ENCODE data around the gene CELF4. TPM values are rescaled to one million over a fixed set of nuclear protein-coding genes. Genes with fewer than 3 reads are reported as not detected.

Gene CELF4
- total and polyA plus RNA-seq, 10 of the 15 experiments (the other 5 are each of a cell fraction or from before 2014, with no cell fraction given) = 0.03 to 0.32 TPM; not detected in 8

DNA sequence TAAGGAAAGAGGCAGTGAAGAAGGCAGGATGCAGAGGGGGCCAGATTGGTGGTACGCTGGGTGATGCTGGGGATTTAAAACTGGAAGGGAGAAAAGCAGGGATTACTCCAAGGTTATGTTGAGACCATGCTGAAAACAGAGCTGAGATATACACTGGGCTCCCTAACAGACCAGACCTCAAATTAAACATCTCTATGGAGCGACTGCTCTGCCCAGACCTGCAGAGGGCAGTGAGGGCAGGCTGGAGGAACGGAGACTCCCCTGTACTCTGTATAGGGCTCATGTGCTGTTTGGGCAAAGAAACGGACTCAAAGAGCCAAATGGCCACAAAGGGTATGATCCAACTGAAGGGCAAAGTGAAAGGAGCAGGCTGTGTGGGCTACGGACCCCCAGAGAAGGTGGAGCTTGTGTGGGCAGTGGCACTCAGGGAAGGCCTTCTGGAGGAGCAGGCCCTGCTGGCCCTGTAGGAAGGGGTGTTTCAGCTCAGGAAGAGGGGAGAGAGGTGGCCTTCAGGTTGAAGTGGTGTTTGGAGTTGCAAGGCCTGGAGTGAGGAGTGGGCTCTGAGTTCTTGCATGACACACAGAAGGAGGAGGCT lies 4.8 kb upstream of the CELF4 start:
- Histone ChIP-seq H3K79me2 (ENCODE audit: control insufficient read depth, insufficient read depth, low read length) (no peaks in the 10 kb centered on the region), H3K9me3 (replicated peaks; ENCODE audit: control insufficient read depth, insufficient read depth, low read length) (no peaks in the 10 kb centered on the region), H3K4me1 (ENCODE audit: control insufficient read depth, insufficient read depth, low read length) (no peaks in the 10 kb centered on the region), H3K9ac (ENCODE audit: control insufficient read depth, insufficient read depth, low read length) (no peak overlapping the region), H3K4me2 (ENCODE audit: control insufficient read depth, insufficient read depth) (no peak overlapping the region), H3K4me3 (no peak overlapping the region), H3K27me3 (replicated peaks in 1 of 2; ENCODE audit: control insufficient read depth in 2 of 2, insufficient read depth in 2 of 2, low read length in 1 of 2) (peaks cover 0 to 4% of the 10 kb centered on the region in 2 experiments; a peak in 3 of 4 replicates), H2AFZ (ENCODE audit: control insufficient read depth, low read depth, low read length) (no peak overlapping the region), H4K20me1 (ENCODE audit: control insufficient read depth, insufficient read depth) (no peaks in the 10 kb centered on the region), H3K27ac (ENCODE audit: control insufficient read depth, insufficient read depth) (no peak overlapping the region), H3K36me3 (ENCODE audit: control insufficient read depth in 2 of 2, insufficient read depth in 2 of 2, low read length in 1 of 2) (no peaks in the 10 kb centered on the region)
- no TSS peak for BruUV-seq (replicated peaks)
- ChIA-PET RAD21 (ENCODE audit: unreplicated experiment) (no interaction called here), CTCF (no interaction called here), SMC1A (ENCODE audit: uncharacterized antibody, unreplicated experiment) (no interaction called here), POLR2A (no interaction called here)
- 0% methylated on average over 5 of the region's 5 CpGs for WGBS (ENCODE audit: insufficient coverage, insufficient replicate concordance, low lambda C conversion rate, missing lambda C conversion rate)
- FAIRE-seq (no peak), DNase-seq (ENCODE audit: low read depth, low spot score) (no peak), ATAC-seq (no peak)
- intact Hi-C loops (cut with micrococcal nuclease; ENCODE audit: unreplicated experiment) = no loop called here
- in situ Hi-C loops (cut with MboI) = no loop called here
- TF ChIP-seq POLR2AphosphoS2 (IDR thresholded peaks at IDR 0.05; ENCODE audit: low read depth, low read length) = no peak
- no peak for TF ChIP-seq ZNF217 (IDR thresholded peaks at IDR 0.05)
- no peak for TF ChIP-seq ETV6 (conservative IDR thresholded peaks at IDR 0.05 in 1 of 2, IDR thresholded peaks at IDR 0.05 in 1 of 2; ENCODE audit: borderline replicate concordance in 1 of 2, low read depth in 1 of 2)
- TF ChIP-seq TCF7 (IDR thresholded peaks at IDR 0.05; ENCODE audit: borderline replicate concordance) = no peak
- TF ChIP-seq KDM1A (IDR thresholded peaks at IDR 0.05; ENCODE audit: borderline replicate concordance) = no peak
- TF ChIP-seq ZNF24 (IDR thresholded peaks at IDR 0.05) = no peak
- TF ChIP-seq, protein P1, sequence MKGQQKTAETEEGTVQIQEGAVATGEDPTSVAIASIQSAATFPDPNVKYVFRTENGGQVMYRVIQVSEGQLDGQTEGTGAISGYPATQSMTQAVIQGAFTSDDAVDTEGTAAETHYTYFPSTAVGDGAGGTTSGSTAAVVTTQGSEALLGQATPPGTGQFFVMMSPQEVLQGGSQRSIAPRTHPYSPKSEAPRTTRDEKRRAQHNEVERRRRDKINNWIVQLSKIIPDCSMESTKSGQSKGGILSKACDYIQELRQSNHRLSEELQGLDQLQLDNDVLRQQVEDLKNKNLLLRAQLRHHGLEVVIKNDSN (IDR thresholded peaks at IDR 0.05; ENCODE audit: borderline replicate concordance, extremely low read length, insufficient read depth, low read depth, low read length) = no peak
- TF ChIP-seq, protein P2, sequence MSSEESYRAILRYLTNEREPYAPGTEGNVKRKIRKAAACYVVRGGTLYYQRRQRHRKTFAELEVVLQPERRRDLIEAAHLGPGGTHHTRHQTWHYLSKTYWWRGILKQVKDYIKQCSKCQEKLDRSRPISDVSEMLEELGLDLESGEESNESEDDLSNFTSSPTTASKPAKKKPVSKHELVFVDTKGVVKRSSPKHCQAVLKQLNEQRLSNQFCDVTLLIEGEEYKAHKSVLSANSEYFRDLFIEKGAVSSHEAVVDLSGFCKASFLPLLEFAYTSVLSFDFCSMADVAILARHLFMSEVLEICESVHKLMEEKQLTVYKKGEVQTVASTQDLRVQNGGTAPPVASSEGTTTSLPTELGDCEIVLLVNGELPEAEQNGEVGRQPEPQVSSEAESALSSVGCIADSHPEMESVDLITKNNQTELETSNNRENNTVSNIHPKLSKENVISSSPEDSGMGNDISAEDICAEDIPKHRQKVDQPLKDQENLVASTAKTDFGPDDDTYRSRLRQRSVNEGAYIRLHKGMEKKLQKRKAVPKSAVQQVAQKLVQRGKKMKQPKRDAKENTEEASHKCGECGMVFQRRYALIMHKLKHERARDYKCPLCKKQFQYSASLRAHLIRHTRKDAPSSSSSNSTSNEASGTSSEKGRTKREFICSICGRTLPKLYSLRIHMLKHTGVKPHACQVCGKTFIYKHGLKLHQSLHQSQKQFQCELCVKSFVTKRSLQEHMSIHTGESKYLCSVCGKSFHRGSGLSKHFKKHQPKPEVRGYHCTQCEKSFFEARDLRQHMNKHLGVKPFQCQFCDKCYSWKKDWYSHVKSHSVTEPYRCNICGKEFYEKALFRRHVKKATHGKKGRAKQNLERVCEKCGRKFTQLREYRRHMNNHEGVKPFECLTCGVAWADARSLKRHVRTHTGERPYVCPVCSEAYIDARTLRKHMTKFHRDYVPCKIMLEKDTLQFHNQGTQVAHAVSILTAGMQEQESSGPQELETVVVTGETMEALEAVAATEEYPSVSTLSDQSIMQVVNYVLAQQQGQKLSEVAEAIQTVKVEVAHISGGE (CRISPR knock-in tag; IDR thresholded peaks at IDR 0.05) = no peak
- TF ChIP-seq CBX5 (IDR thresholded peaks at IDR 0.05; ENCODE audit: low read depth) = no peak
- TF ChIP-seq MTA2 (IDR thresholded peaks at IDR 0.05; ENCODE audit: low read depth) = no peak
- no peak for TF ChIP-seq ESRRA (IDR thresholded peaks at IDR 0.05; ENCODE audit: low read length)
- TF ChIP-seq RAD21 (IDR thresholded peaks at IDR 0.05; ENCODE audit: insufficient read depth, low read depth, low read length) = no peak
- TF ChIP-seq NBN (IDR thresholded peaks at IDR 0.05) = no peak
- TF ChIP-seq MYC (IDR thresholded peaks at IDR 0.05; ENCODE audit: insufficient read depth, insufficient read length, insufficient replicate concordance, low read length, severe bottlenecking) = no peak
- TF ChIP-seq, protein P3, sequence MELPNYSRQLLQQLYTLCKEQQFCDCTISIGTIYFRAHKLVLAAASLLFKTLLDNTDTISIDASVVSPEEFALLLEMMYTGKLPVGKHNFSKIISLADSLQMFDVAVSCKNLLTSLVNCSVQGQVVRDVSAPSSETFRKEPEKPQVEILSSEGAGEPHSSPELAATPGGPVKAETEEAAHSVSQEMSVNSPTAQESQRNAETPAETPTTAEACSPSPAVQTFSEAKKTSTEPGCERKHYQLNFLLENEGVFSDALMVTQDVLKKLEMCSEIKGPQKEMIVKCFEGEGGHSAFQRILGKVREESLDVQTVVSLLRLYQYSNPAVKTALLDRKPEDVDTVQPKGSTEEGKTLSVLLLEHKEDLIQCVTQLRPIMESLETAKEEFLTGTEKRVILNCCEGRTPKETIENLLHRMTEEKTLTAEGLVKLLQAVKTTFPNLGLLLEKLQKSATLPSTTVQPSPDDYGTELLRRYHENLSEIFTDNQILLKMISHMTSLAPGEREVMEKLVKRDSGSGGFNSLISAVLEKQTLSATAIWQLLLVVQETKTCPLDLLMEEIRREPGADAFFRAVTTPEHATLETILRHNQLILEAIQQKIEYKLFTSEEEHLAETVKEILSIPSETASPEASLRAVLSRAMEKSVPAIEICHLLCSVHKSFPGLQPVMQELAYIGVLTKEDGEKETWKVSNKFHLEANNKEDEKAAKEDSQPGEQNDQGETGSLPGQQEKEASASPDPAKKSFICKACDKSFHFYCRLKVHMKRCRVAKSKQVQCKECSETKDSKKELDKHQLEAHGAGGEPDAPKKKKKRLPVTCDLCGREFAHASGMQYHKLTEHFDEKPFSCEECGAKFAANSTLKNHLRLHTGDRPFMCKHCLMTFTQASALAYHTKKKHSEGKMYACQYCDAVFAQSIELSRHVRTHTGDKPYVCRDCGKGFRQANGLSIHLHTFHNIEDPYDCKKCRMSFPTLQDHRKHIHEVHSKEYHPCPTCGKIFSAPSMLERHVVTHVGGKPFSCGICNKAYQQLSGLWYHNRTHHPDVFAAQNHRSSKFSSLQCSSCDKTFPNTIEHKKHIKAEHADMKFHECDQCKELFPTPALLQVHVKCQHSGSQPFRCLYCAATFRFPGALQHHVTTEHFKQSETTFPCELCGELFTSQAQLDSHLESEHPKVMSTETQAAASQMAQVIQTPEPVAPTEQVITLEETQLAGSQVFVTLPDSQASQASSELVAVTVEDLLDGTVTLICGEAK (IDR thresholded peaks at IDR 0.05; ENCODE audit: borderline replicate concordance) = no peak

All from GM12878 (cell line).